ENCODE measurements around the gene CDH23. TPM values are rescaled to one million over a fixed set of nuclear protein-coding genes. Genes with fewer than 3 reads are reported as not detected.
A peak's percentile ranks its signal among the peaks of the same experiment; 100 is the strongest.

The CDH23 gene
- total and polyA plus RNA-seq, 2 donors (not counting 1 experiment from before 2014, with no cell fraction given), result 0.37 to 0.89 TPM

- POLR2A ChIA-PET, result interaction anchor here (1.1 kb wide), 1 partner anchor 311 kb away, joined by 4 read pairs; no protein-coding TSS in a partner anchor
- TF ChIP-seq, protein P1, sequence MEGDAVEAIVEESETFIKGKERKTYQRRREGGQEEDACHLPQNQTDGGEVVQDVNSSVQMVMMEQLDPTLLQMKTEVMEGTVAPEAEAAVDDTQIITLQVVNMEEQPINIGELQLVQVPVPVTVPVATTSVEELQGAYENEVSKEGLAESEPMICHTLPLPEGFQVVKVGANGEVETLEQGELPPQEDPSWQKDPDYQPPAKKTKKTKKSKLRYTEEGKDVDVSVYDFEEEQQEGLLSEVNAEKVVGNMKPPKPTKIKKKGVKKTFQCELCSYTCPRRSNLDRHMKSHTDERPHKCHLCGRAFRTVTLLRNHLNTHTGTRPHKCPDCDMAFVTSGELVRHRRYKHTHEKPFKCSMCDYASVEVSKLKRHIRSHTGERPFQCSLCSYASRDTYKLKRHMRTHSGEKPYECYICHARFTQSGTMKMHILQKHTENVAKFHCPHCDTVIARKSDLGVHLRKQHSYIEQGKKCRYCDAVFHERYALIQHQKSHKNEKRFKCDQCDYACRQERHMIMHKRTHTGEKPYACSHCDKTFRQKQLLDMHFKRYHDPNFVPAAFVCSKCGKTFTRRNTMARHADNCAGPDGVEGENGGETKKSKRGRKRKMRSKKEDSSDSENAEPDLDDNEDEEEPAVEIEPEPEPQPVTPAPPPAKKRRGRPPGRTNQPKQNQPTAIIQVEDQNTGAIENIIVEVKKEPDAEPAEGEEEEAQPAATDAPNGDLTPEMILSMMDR (IDR thresholded peaks at IDR 0.05), result no peak
- no peak for TF ChIP-seq EZH2 (IDR thresholded peaks at IDR 0.05; ENCODE audit: borderline replicate concordance, insufficient read depth, low read depth, low read length, poor library complexity, severe bottlenecking)
- no peak overlapping the region for H3K27ac Mint-ChIP-seq
- H3K4me1 ChIP-seq (ENCODE audit: control insufficient read depth in 2 of 2, insufficient read depth in 2 of 2, low read length in 2 of 2), result peaks cover 17% of the 10 kb centered on the region in 2 donors
- peak overlapping the region in 3 of 5 experiments; percentile 28 to 46 (median 33) for H3K4me3 ChIP-seq (ENCODE audit: control extremely low read depth in 1 of 5, extremely low read depth in 1 of 5, insufficient read depth in 1 of 5, low read depth in 2 of 5, low read length in 4 of 5)
- H3K4me3 Mint-ChIP-seq, result peak overlapping the region; percentile 76
- no peaks in the 10 kb centered on the region for H3K79me2 ChIP-seq (ENCODE audit: control insufficient read depth, insufficient read depth, low read length)
- H4K20me1 ChIP-seq (ENCODE audit: control insufficient read depth, insufficient read depth, low read length, poor library complexity, severe bottlenecking), result no peaks in the 10 kb centered on the region
- peaks cover 0 to 54% (median 21%) of the 10 kb centered on the region in 4 experiments for H3K27me3 ChIP-seq (replicated peaks in 1 of 4; ENCODE audit: control extremely low read depth in 1 of 4, control insufficient read depth in 3 of 4, insufficient read depth in 4 of 4, low read length in 3 of 4)
- H3K9ac ChIP-seq (ENCODE audit: low read length), result peak overlapping the region; percentile 53
- peaks cover 50% of the 10 kb centered on the region for H3K27me3 Mint-ChIP-seq
- intact Hi-C loops (cut with micrococcal nuclease), result loop anchor here (5.0 kb wide), 2 partner anchors 175 to 310 kb away; no protein-coding TSS in a partner anchor
- CTCF ChIA-PET, result interaction anchor here (1.9 to 5.2 kb wide), 5 partner anchors 13 to 414 kb away, joined by 8 to 42 read pairs (median 10); no protein-coding TSS in a partner anchor
- H2AFZ ChIP-seq (ENCODE audit: insufficient read depth, low read depth, low read length, poor library complexity, severe bottlenecking), result peak overlapping the region; percentile 42
- DNase-seq (peak; percentile 27), ATAC-seq (ENCODE audit: low read depth) (no peak)
- H3K36me3 ChIP-seq (replicated peaks in 1 of 2; ENCODE audit: control extremely low read depth in 1 of 2, control insufficient read depth in 1 of 2, extremely low read depth in 1 of 2, insufficient read depth in 2 of 2, low read length in 1 of 2), result no peaks in the 10 kb centered on the region
- H3K4me2 ChIP-seq (replicated peaks; ENCODE audit: low read depth, low read length, poor library complexity, severe bottlenecking), result peak overlapping the region; percentile 90
- peaks cover 0 to 10% (median 0%) of the 10 kb centered on the region in 3 donors for H3K9me3 ChIP-seq (ENCODE audit: control extremely low read depth in 1 of 3, control insufficient read depth in 2 of 3, insufficient read depth in 1 of 3, low read length in 2 of 3)
- H3K27ac ChIP-seq (ENCODE audit: low read length in 2 of 2), result no peak overlapping the region
- peaks cover 11% of the 10 kb centered on the region for H3K4me1 Mint-ChIP-seq
- 5% methylated on average over 72 of the region's 82 CpGs for WGBS (ENCODE audit: insufficient coverage)
- H3K9me3 Mint-ChIP-seq (ENCODE audit: insufficient read depth), result no peaks in the 10 kb centered on the region
These were observed 834 bp downstream of the CDH23 start for GRCh38 chr10:71397296-71398212.
